Karpas-422 (cell line): ENCODE data around the gene AKAP13. TPM values are rescaled to one million over a fixed set of nuclear protein-coding genes. Genes with fewer than 3 reads are reported as not detected.
A peak's percentile ranks its signal among the peaks of the same experiment; 100 is the strongest.

Source experiments
- DNase-seq: peaks from one replicate; pipeline ENCODE4 v3.0.0-alpha.2; 2015
- H2AFZ ChIP-seq: fragments of 200-600 bp; sonication (generic); 2 replicates; pipeline ENCODE4 v1.6.1; 2014; ENCODE audit warnings: antibody characterized with exemption, low read length, mixed read lengths
- H3K27ac ChIP-seq: fragments of 200-600 bp; sonication (generic); 2 replicates; pipeline ENCODE4 v1.5.1; 2014; ENCODE audit warnings: mild to moderate bottlenecking, low read length, moderate library complexity
- H3K27me3 ChIP-seq: fragments of 200-600 bp; sonication (generic); 2 replicates; pipeline ENCODE4 v1.6.1; 2014; ENCODE audit warnings: low read length, mixed read lengths
- H3K36me3 ChIP-seq: fragments of 200-600 bp; sonication (generic); 2 replicates; pipeline ENCODE4 v1.6.1; 2014; ENCODE audit warnings: low read length, mixed read lengths; ENCODE audit not compliant: insufficient read depth
- H3K4me1 ChIP-seq: fragments of 200-600 bp; sonication (generic); 2 replicates; pipeline ENCODE4 v1.6.1; 2014; ENCODE audit warnings: mild to moderate bottlenecking, low read length, mixed read lengths
- H3K4me2 ChIP-seq: fragments of 200-600 bp; sonication (generic); 2 replicates; pipeline ENCODE4 v1.6.1; 2014; ENCODE audit warnings: low read length, low read depth, mild to moderate bottlenecking; ENCODE audit not compliant: poor library complexity, severe bottlenecking
- H3K4me3 ChIP-seq: fragments of 200-600 bp; sonication (generic); 2 replicates; pipeline ENCODE4 v1.5.1; 2014; ENCODE audit warnings: mild to moderate bottlenecking, antibody characterized with exemption, low read length, mixed read lengths
- H3K79me2 ChIP-seq: fragments of 200-600 bp; sonication (generic); 2 replicates; pipeline ENCODE4 v1.6.1; 2014; ENCODE audit warnings: mild to moderate bottlenecking, low read length, mixed read lengths
- H3K9ac ChIP-seq: fragments of 200-600 bp; sonication (generic); 2 replicates; pipeline ENCODE4 v1.6.0; 2014; ENCODE audit warnings: low read length
- H3K9me2 ChIP-seq: fragments of 200-600 bp; sonication (generic), shearing (Covaris generic); replicated peaks from 2 replicates; pipeline ENCODE4 v1.6.0; 2014; ENCODE audit warnings: mild to moderate bottlenecking, low read length, moderate library complexity; ENCODE audit not compliant: insufficient read depth
- H3K9me3 ChIP-seq: fragments of 300-700, 200-600 bp; sonication (generic); 2 replicates; pipeline ENCODE4 v1.6.1; 2014; ENCODE audit warnings: low read length, mixed read lengths
- H4K20me1 ChIP-seq: fragments of 200-600 bp; sonication (generic); 2 replicates; pipeline ENCODE4 v1.6.1; 2014; ENCODE audit warnings: mild to moderate bottlenecking, antibody characterized with exemption, low read length, low read depth; ENCODE audit not compliant: insufficient read depth
- total RNA-seq: library from RNA; depleted of rRNA; stranded (reverse); fragments of >200 nt; shearing (Covaris generic); gene quantifications from 2 replicates; pipeline ENCODE4 v1.2.3, GENCODE V29; 2014; ENCODE audit warnings: low replicate concordance

Gene AKAP13
- total RNA-seq, 1 experiment from 2014 or later: 166 TPM

- H2AFZ ChIP-seq: no peak overlapping the region
- no peaks in the 10 kb centered on the region for H3K9me3 ChIP-seq
- peak overlapping the region; percentile 89 for H3K27ac ChIP-seq
- H3K9me2 ChIP-seq: no peaks in the 10 kb centered on the region
- H3K9ac ChIP-seq: no peak overlapping the region
- no peak for DNase-seq
- peaks cover 94% of the 10 kb centered on the region for H3K79me2 ChIP-seq
- H3K4me1 ChIP-seq: peaks cover 84% of the 10 kb centered on the region
- H3K4me2 ChIP-seq: no peak overlapping the region
- H3K4me3 ChIP-seq: no peak overlapping the region
- H3K36me3 ChIP-seq: peaks cover 12% of the 10 kb centered on the region; the same call in 1 of the 2 replicates
- H3K27me3 ChIP-seq: no peaks in the 10 kb centered on the region
- H4K20me1 ChIP-seq: peaks cover 70% of the 10 kb centered on the region
These were observed 5.9 kb downstream of the AKAP13 start for GRCh38 chr15:85386261-85386660.

- H3K4me2 ChIP-seq: peak overlapping the region; percentile 87
- peaks cover 96% of the 10 kb centered on the region for H3K79me2 ChIP-seq
- no peaks in the 10 kb centered on the region for H3K9me2 ChIP-seq
- H3K9me3 ChIP-seq: no peaks in the 10 kb centered on the region
- H3K4me1 ChIP-seq: peaks cover 75% of the 10 kb centered on the region
- H3K36me3 ChIP-seq: no peaks in the 10 kb centered on the region
- H3K27ac ChIP-seq: peak overlapping the region; percentile 89
- no peak overlapping the region for H2AFZ ChIP-seq
- peak overlapping the region; percentile 39 for H3K4me3 ChIP-seq
- DNase-seq: no peak
- H4K20me1 ChIP-seq: peaks cover 62% of the 10 kb centered on the region
- no peaks in the 10 kb centered on the region for H3K27me3 ChIP-seq
- peak overlapping the region; percentile 27 for H3K9ac ChIP-seq
These were observed 8.3 kb downstream of the AKAP13 start for GRCh38 chr15:85388566-85389305.

GRCh38 chr15:85389306-85389650 lies 8.9 kb downstream of the AKAP13 start:
- Histone ChIP-seq H4K20me1 (peaks cover 62% of the 10 kb centered on the region), H3K4me1 (peaks cover 75% of the 10 kb centered on the region), H3K79me2 (peaks cover 96% of the 10 kb centered on the region), H3K36me3 (no peaks in the 10 kb centered on the region), H3K4me3 (no peak overlapping the region), H3K27me3 (no peaks in the 10 kb centered on the region), H3K9ac (peak overlapping the region; percentile 4; the same call in 1 of the 2 replicates), H3K9me2 (no peaks in the 10 kb centered on the region), H3K27ac (peak overlapping the region; percentile 89), H2AFZ (no peak overlapping the region), H3K4me2 (peak overlapping the region; percentile 87), H3K9me3 (no peaks in the 10 kb centered on the region)
- no peak for DNase-seq

GRCh38 chr15:85389772-85390171 lies 9.4 kb downstream of the AKAP13 start:
- Histone ChIP-seq H3K27me3 (no peaks in the 10 kb centered on the region), H4K20me1 (peaks cover 63% of the 10 kb centered on the region), H3K79me2 (peaks cover 96% of the 10 kb centered on the region), H2AFZ (no peak overlapping the region), H3K36me3 (no peaks in the 10 kb centered on the region), H3K27ac (peak overlapping the region; percentile 89; the same call in 1 of the 2 replicates), H3K4me3 (no peak overlapping the region), H3K9me3 (no peaks in the 10 kb centered on the region), H3K9me2 (no peaks in the 10 kb centered on the region), H3K9ac (no peak overlapping the region), H3K4me2 (peak overlapping the region; percentile 87), H3K4me1 (peaks cover 75% of the 10 kb centered on the region)
- no peak for DNase-seq

GRCh38 chr15:85393210-85393609 lies 12.8 kb downstream of the AKAP13 start:
- Histone ChIP-seq H2AFZ (no peak overlapping the region), H3K27ac (peak overlapping the region; percentile 50), H3K36me3 (no peaks in the 10 kb centered on the region), H3K4me3 (no peak overlapping the region), H4K20me1 (peaks cover 54% of the 10 kb centered on the region), H3K4me1 (peaks cover 87% of the 10 kb centered on the region), H3K9me3 (no peaks in the 10 kb centered on the region), H3K9me2 (no peaks in the 10 kb centered on the region), H3K27me3 (no peaks in the 10 kb centered on the region), H3K79me2 (peaks cover 99% of the 10 kb centered on the region), H3K4me2 (peak overlapping the region; percentile 17), H3K9ac (no peak overlapping the region)
- DNase-seq: no peak

GRCh38 chr15:85394554-85395333 lies 14.3 kb downstream of the AKAP13 start:
- Histone ChIP-seq H3K9ac (no peak overlapping the region), H3K4me2 (peak overlapping the region; percentile 6), H2AFZ (no peak overlapping the region), H3K9me2 (no peaks in the 10 kb centered on the region), H3K27me3 (no peaks in the 10 kb centered on the region), H3K79me2 (peaks cover 96% of the 10 kb centered on the region), H3K27ac (peak overlapping the region; percentile 14; the same call in 1 of the 2 replicates), H4K20me1 (peaks cover 41% of the 10 kb centered on the region), H3K36me3 (no peaks in the 10 kb centered on the region), H3K4me3 (no peak overlapping the region), H3K9me3 (no peaks in the 10 kb centered on the region), H3K4me1 (peaks cover 73% of the 10 kb centered on the region)
- no peak for DNase-seq

- no peaks in the 10 kb centered on the region for H3K36me3 ChIP-seq
- peaks cover 27% of the 10 kb centered on the region for H4K20me1 ChIP-seq
- H3K9me3 ChIP-seq: no peaks in the 10 kb centered on the region
- no peak overlapping the region for H3K4me3 ChIP-seq
- peak overlapping the region; percentile 31 for H3K4me2 ChIP-seq
- H3K4me1 ChIP-seq: peaks cover 75% of the 10 kb centered on the region
- no peaks in the 10 kb centered on the region for H3K27me3 ChIP-seq
- no peak overlapping the region for H2AFZ ChIP-seq
- DNase-seq: no peak
- no peak overlapping the region for H3K9ac ChIP-seq
- peak overlapping the region; percentile 48 for H3K27ac ChIP-seq
- H3K9me2 ChIP-seq: no peaks in the 10 kb centered on the region
- H3K79me2 ChIP-seq: peaks cover 96% of the 10 kb centered on the region
These were observed 16.2 kb downstream of the AKAP13 start for GRCh38 chr15:85396554-85396953.

- Histone ChIP-seq H3K9me3 (no peaks in the 10 kb centered on the region), H3K27ac (peak overlapping the region; percentile 48), H3K36me3 (no peaks in the 10 kb centered on the region), H3K9ac (no peak overlapping the region), H3K27me3 (no peaks in the 10 kb centered on the region), H4K20me1 (peaks cover 27% of the 10 kb centered on the region), H3K79me2 (peaks cover 97% of the 10 kb centered on the region), H3K4me1 (peaks cover 81% of the 10 kb centered on the region), H3K4me2 (no peak overlapping the region), H3K4me3 (no peak overlapping the region), H2AFZ (no peak overlapping the region), H3K9me2 (no peaks in the 10 kb centered on the region)
- DNase-seq: no peak
These were observed 16.7 kb downstream of the AKAP13 start for GRCh38 chr15:85397151-85397550.
